ENCODE results near the gene ACOT7.

ACOT7 gene

GRCh38 chr1:6259491-6260362, 133.8 kb downstream of the ACOT7 start:
- TF ChIP-seq ZNF274 (IDR thresholded peaks at IDR 0.05; ENCODE audit: low read depth, low read length): no peak
- H3K4me3 ChIP-seq (ENCODE audit: low read length): no peak overlapping the region

- no peak overlapping the region for H3K4me3 ChIP-seq (ENCODE audit: low read length)
- TF ChIP-seq ZNF274 (IDR thresholded peaks at IDR 0.05; ENCODE audit: low read depth, low read length): no peak
These were observed 134.9 kb downstream of the ACOT7 start for GRCh38 chr1:6258675-6259074.

GRCh38 chr1:6257541-6258069, 136.0 kb downstream of the ACOT7 start:
- TF ChIP-seq ZNF274 (IDR thresholded peaks at IDR 0.05; ENCODE audit: low read depth, low read length): no peak
- no peak overlapping the region for H3K4me3 ChIP-seq (ENCODE audit: low read length)

DNA sequence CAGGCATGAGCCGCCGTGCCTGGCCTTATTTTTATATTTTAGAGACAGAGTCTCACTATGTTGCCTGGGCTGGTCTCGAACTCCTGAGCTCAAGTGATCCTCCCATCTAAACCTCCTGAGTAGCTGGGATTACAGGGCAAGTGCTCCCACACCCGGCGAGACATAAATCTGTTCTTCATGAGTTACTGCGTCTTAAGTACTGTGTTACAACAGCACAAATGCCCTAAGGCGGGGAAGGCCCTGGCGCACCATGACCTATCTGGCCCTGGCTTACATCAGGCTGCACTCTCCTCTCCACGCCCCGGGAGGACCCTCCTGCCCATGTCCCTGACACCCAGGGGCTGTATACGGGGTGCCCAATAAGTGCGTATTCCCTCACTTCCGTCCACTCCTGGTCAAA, 136.9 kb downstream of the ACOT7 start:
- TF ChIP-seq ZNF274 (IDR thresholded peaks at IDR 0.05; ENCODE audit: low read depth, low read length): no peak
- H3K4me3 ChIP-seq (ENCODE audit: low read length): no peak overlapping the region

DNA sequence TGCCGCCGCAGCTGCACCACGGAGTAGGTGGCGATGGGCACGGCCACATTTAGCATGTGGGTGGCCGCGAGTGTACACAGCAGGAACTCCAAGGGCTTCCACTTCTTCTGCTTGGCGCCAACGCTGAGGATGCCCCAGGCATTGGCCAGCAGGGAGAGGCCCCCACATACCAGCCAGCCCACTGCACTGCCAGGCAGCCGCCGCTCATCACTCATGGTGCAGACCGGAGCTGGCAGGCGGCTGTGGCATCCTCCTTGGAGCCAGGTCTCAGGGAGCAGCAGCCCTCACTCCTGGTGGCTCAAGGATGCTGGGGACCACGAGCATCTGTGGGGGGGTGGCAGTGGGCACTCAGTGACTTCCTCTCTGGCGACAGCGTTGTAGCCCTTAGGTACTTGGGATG, 138.9 kb downstream of the ACOT7 start:
- no peak overlapping the region for H3K4me3 ChIP-seq (ENCODE audit: low read length)
- TF ChIP-seq ZNF274 (IDR thresholded peaks at IDR 0.05; ENCODE audit: low read depth, low read length): no peak

DNA sequence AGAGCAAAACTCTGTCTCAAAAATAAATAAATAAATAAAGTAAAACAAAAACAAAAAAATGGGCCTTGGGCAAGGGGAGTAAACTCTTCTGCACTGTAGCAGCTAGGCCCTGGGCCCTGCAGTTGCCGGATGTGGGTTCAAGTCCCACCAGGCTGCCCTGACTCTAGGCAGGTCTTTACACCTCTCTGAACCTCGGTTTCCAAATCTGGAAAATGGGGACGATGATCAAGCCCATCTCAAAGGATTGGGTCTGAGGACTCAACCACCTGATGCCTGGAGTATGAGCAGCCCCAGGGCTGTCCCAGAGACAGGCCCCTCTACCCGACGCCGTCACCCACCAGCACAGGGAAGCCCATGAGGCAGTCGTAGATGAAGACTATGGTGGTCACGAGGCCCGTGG, 140.2 kb downstream of the ACOT7 start:
- TF ChIP-seq ZNF274 (IDR thresholded peaks at IDR 0.05; ENCODE audit: low read depth, low read length): no peak
- no peak overlapping the region for H3K4me3 ChIP-seq (ENCODE audit: low read length)

DNA sequence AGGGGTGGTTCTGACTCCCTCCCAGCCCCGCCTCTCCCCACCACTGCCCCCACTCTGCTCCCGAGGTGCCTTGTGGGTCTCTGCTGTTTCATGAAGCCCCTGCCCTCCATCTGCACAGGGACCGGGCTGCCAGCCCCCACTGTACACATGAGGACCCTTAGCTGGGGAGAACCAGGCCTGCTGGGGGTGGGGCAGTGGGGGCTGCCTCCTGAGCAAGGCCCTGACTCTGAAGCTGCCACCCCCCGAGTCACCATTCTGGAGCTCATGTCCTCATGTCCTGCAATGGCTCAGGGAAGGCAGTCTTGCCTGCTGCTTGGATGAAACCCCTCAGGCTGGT, 141.2 kb downstream of the ACOT7 start:
- no peak overlapping the region for H3K4me3 ChIP-seq (ENCODE audit: low read length)
- no peak for TF ChIP-seq ZNF274 (IDR thresholded peaks at IDR 0.05; ENCODE audit: low read depth, low read length)

GRCh38 chr1:6251681-6252373, 141.7 kb downstream of the ACOT7 start:
- no peak for TF ChIP-seq ZNF274 (IDR thresholded peaks at IDR 0.05; ENCODE audit: low read depth, low read length)

GRCh38 chr1:6251233-6251632, 142.3 kb downstream of the ACOT7 start:
- H3K4me3 ChIP-seq (ENCODE audit: low read length): no peak overlapping the region
- TF ChIP-seq ZNF274 (IDR thresholded peaks at IDR 0.05; ENCODE audit: low read depth, low read length): no peak

More at GRCh38 chr1:6251681-6252373, 141.7 kb downstream of the ACOT7 start:
- no peak overlapping the region for H3K4me3 ChIP-seq (ENCODE audit: low read length)

- H3K4me3 ChIP-seq (ENCODE audit: low read length): no peak overlapping the region
- no peak for TF ChIP-seq ZNF274 (IDR thresholded peaks at IDR 0.05; ENCODE audit: low read depth, low read length)
These were observed 143.6 kb downstream of the ACOT7 start for GRCh38 chr1:6249739-6250689.

- H3K4me3 ChIP-seq (ENCODE audit: low read length): no peak overlapping the region
- TF ChIP-seq ZNF274 (IDR thresholded peaks at IDR 0.05; ENCODE audit: low read depth, low read length): no peak
These were observed 144.4 kb downstream of the ACOT7 start for GRCh38 chr1:6248932-6249738.

GRCh38 chr1:6248161-6248776, 145.3 kb downstream of the ACOT7 start:
- TF ChIP-seq ZNF274 (IDR thresholded peaks at IDR 0.05; ENCODE audit: low read depth, low read length): no peak
- no peak overlapping the region for H3K4me3 ChIP-seq (ENCODE audit: low read length)

GRCh38 chr1:6247651-6248050, 145.9 kb downstream of the ACOT7 start:
- no peak overlapping the region for H3K4me3 ChIP-seq (ENCODE audit: low read length)

More at GRCh38 chr1:6247651-6248050, 145.9 kb downstream of the ACOT7 start:
- TF ChIP-seq ZNF274 (IDR thresholded peaks at IDR 0.05; ENCODE audit: low read depth, low read length): no peak
